HepG2 (cell line): ENCODE results near the gene CACNA1I. TPM values are rescaled to one million over a fixed set of nuclear protein-coding genes. Genes with fewer than 3 reads are reported as not detected.

Experiments used
- ADNP ChIP-seq: sonication (generic); formaldehyde crosslinking; IDR thresholded peaks from 2 replicates; pipeline ENCODE4 v1.4.0; 2020; ENCODE audit warnings: missing genetic modification reagents
- AFF4 ChIP-seq: sonication (generic); formaldehyde crosslinking; IDR thresholded peaks from 2 replicates; pipeline ENCODE4 v1.4.0; 2020; ENCODE audit warnings: missing genetic modification reagents
- ARNT ChIP-seq: fragments of 450-650 bp; IDR thresholded peaks from 2 replicates; pipeline ENCODE4 v1.6.1; 2017
- BHLHE40 ChIP-seq: IDR thresholded peaks from 2 replicates; pipeline ENCODE4 v1.6.1; 2011; ENCODE audit warnings: low read length, improper control_type of control experiment
- ESRRA ChIP-seq: sonication (generic); formaldehyde crosslinking; IDR thresholded peaks from 2 replicates; pipeline ENCODE4 v1.5.1; 2020; ENCODE audit warnings: mild to moderate bottlenecking, low read depth, missing genetic modification reagents
- FOXA1 ChIP-seq, 2 experiments: fragments of 450-650 bp in 1 of 2; sonication (generic) in 1 of 2; formaldehyde crosslinking in 1 of 2; IDR thresholded peaks; 2 replicates each; pipeline versions ENCODE4 v1.4.0 to v1.6.1; 2016 to 2020; ENCODE audit warnings: missing genetic modification reagents in 1 of 2
- HOXA3 ChIP-seq: sonication (generic); formaldehyde crosslinking; IDR thresholded peaks from 2 replicates; pipeline ENCODE4 v1.5.0; 2020; ENCODE audit warnings: missing genetic modification reagents
- JUND ChIP-seq: sonication (generic); formaldehyde crosslinking; IDR thresholded peaks from 2 replicates; pipeline ENCODE4 v1.8.0; 2022; ENCODE audit warnings: mild to moderate bottlenecking, missing genetic modification reagents
- MTERF4 ChIP-seq: sonication (generic); formaldehyde crosslinking; IDR thresholded peaks from 2 replicates; pipeline ENCODE4 v1.8.0; 2023; ENCODE audit warnings: mild to moderate bottlenecking, missing genetic modification reagents
- SNAI1 ChIP-seq: sonication (generic); formaldehyde crosslinking; IDR thresholded peaks from 2 replicates; pipeline ENCODE4 v1.5.0; 2020; ENCODE audit warnings: mild to moderate bottlenecking, missing genetic modification reagents, borderline replicate concordance
- ZBTB14 ChIP-seq: sonication (generic); formaldehyde crosslinking; IDR thresholded peaks from 2 replicates; pipeline ENCODE4 v1.4.0; 2020; ENCODE audit warnings: missing genetic modification reagents
- ZBTB38 ChIP-seq: sonication (generic); formaldehyde crosslinking; IDR thresholded peaks from 2 replicates; pipeline ENCODE4 v1.5.1; 2020; ENCODE audit warnings: mild to moderate bottlenecking, missing genetic modification reagents
- ZBTB7B ChIP-seq: sonication (generic); formaldehyde crosslinking; IDR thresholded peaks from 2 replicates; pipeline ENCODE4 v1.4.0; 2020; ENCODE audit warnings: missing genetic modification reagents
- ZFP90 ChIP-seq: sonication (generic); formaldehyde crosslinking; IDR thresholded peaks from 2 replicates; pipeline ENCODE4 v1.8.0; 2022; ENCODE audit warnings: missing genetic modification reagents, mild to moderate bottlenecking, inconsistent platforms, borderline replicate concordance
- ZNF275 ChIP-seq: sonication (generic); formaldehyde crosslinking; IDR thresholded peaks from 2 replicates; pipeline ENCODE4 v1.8.0; 2022; ENCODE audit warnings: missing genetic modification reagents, mild to moderate bottlenecking, inconsistent platforms, borderline replicate concordance
- ZNF564 ChIP-seq: sonication (generic); formaldehyde crosslinking; IDR thresholded peaks from 2 replicates; pipeline ENCODE4 v1.8.1; 2023; ENCODE audit warnings: mild to moderate bottlenecking, missing genetic modification reagents
- ZNF574 ChIP-seq: sonication (generic); formaldehyde crosslinking; IDR thresholded peaks from 2 replicates; pipeline ENCODE4 v1.4.0; 2020; ENCODE audit warnings: missing genetic modification reagents
- ZNF713 ChIP-seq: sonication (generic); formaldehyde crosslinking; IDR thresholded peaks from 2 replicates; pipeline ENCODE4 v1.4.0; 2020; ENCODE audit warnings: mild to moderate bottlenecking, missing genetic modification reagents
- polyA plus RNA-seq, 8 experiments: library from polyadenylated mRNA; depleted of rRNA in 3 of 8; stranded (reverse) in 7 of 8; unstranded in 1 of 8; fragments of >200 nt; fragmentation: Illumina TruSeq in 4 of 8; extraction: Trizol in 4 of 8; gene quantifications; 2 replicates each; pipeline versions ENCODE4 v1.2.1 to v1.2.3, GENCODE V29; 2011 to 2016; ENCODE audit warnings: low read depth in 4 of 8, missing spikeins in 1 of 8, mixed read lengths in 1 of 8; ENCODE audit not compliant: insufficient read depth in 1 of 8
- total RNA-seq, 5 experiments: library from RNA; depleted of rRNA; stranded (reverse); fragments of >200 nt; fragmentation: Illumina TruSeq; extraction: Trizol; gene quantifications; 2 replicates each; pipeline ENCODE4 v1.2.3, GENCODE V29; 2016; ENCODE audit warnings: low read depth in 1 of 5

The CACNA1I gene
- total and polyA plus RNA-seq, 2 of the 13 experiments (the other 11 are each of a cell fraction or from before 2014, with no cell fraction given): not detected

GRCh38 chr22:39534092-39534506, 36.5 kb upstream of the CACNA1I start (continued):
- no peak for TF ChIP-seq FOXA1 (IDR thresholded peaks at IDR 0.05)
- no peak for TF ChIP-seq FOXA1 (CRISPR knock-in tag; IDR thresholded peaks at IDR 0.05)
- TF ChIP-seq ZNF574 (CRISPR knock-in tag): peak; percentile 65; the same call in 1 of the 2 replicates
- no peak for TF ChIP-seq ZNF713 (CRISPR knock-in tag)
- peak; percentile 11; the same call in 1 of the 2 replicates for TF ChIP-seq JUND (CRISPR knock-in tag)
- 0 out of 2 replicates have a peak, but pooled peaks have one; percentile 66 for TF ChIP-seq ZNF275 (CRISPR knock-in tag)
- no peak for TF ChIP-seq AFF4
- TF ChIP-seq ZBTB7B: peak; percentile 89
- no peak for TF ChIP-seq ZBTB14
- TF ChIP-seq ARNT: no peak
- TF ChIP-seq ZNF564: no peak
- TF ChIP-seq BHLHE40: no peak
- TF ChIP-seq ZFP90 (CRISPR knock-in tag): 0 out of 2 replicates have a peak, but pooled peaks have one; percentile 31
- no peak for TF ChIP-seq ADNP (CRISPR knock-in tag)
- TF ChIP-seq HOXA3 (CRISPR knock-in tag): peak; percentile 65
- peak; percentile 19; the same call in 1 of the 2 replicates for TF ChIP-seq ZBTB38
- 0 out of 2 replicates have a peak, but pooled peaks have one; percentile 31 for TF ChIP-seq SNAI1 (CRISPR knock-in tag)
- no peak for TF ChIP-seq MTERF4 (CRISPR knock-in tag)
- TF ChIP-seq ESRRA: no peak
